ENCODE results near the gene CACNA1F. TPM values are rescaled to one million over a fixed set of nuclear protein-coding genes. Genes with fewer than 3 reads are reported as not detected.
A peak's percentile ranks its signal among the peaks of the same experiment; 100 is the strongest.
"Not testable (repeated sequence)": the region's sequence is repeated elsewhere in the genome, so short reads cannot be mapped to it uniquely, and the experiment has no call there.

The CACNA1F gene
- total RNA-seq, 1 experiment from 2014 or later = not detected

GRCh38 chrX:49175435-49176274 lies 57.5 kb downstream of the CACNA1F start:
- Histone ChIP-seq H3F3A (ENCODE audit: insufficient read depth, low read depth) (no peaks in the 10 kb centered on the region), H3K36me3 (ENCODE audit: low read depth) (no peaks in the 10 kb centered on the region), H3K27ac (no peak overlapping the region), H3K79me2 (ENCODE audit: low read depth) (no peaks in the 10 kb centered on the region), H3K4me1 (replicated peaks; ENCODE audit: insufficient read depth) (no peaks in the 10 kb centered on the region), H3K27me3 (ENCODE audit: insufficient read depth, low read depth) (no peaks in the 10 kb centered on the region), H2AFZ (no peak overlapping the region), H4K20me1 (ENCODE audit: insufficient read depth) (no peaks in the 10 kb centered on the region), H3K9me2 (ENCODE audit: insufficient read depth) (no peaks in the 10 kb centered on the region), H3K4me3 (no peak overlapping the region), H3K9me3 (ENCODE audit: insufficient read depth, low read depth) (no peaks in the 10 kb centered on the region), H3K4me2 (no peak overlapping the region)
- no peak for DNase-seq
- ChIA-PET POLR2A (ENCODE audit: unreplicated experiment) (no interaction called here), CTCF (no interaction called here)
- TF ChIP-seq EZH2 (IDR thresholded peaks at IDR 0.05; ENCODE audit: low read depth) = no peak
- TF ChIP-seq CTCF (conservative IDR thresholded peaks at IDR 0.05) = no peak
- no TSS peak for BruUV-seq (replicated peaks)
- intact Hi-C loops (cut with micrococcal nuclease; ENCODE audit: unreplicated experiment) = no loop called here

- H3K79me2 ChIP-seq (ENCODE audit: low read depth) = no peaks in the 10 kb centered on the region
- H3K4me1 ChIP-seq (replicated peaks; ENCODE audit: insufficient read depth) = no peaks in the 10 kb centered on the region
- no peak overlapping the region for H3K4me2 ChIP-seq
- H3K9me2 ChIP-seq (ENCODE audit: insufficient read depth) = no peaks in the 10 kb centered on the region
- H3K9me3 ChIP-seq (ENCODE audit: insufficient read depth, low read depth) = no peaks in the 10 kb centered on the region
- no peak for DNase-seq
- no peaks in the 10 kb centered on the region for H3K36me3 ChIP-seq (ENCODE audit: low read depth)
- H3K4me3 ChIP-seq = no peak overlapping the region
- no peak overlapping the region for H3K27ac ChIP-seq
- POLR2A ChIA-PET (ENCODE audit: unreplicated experiment) = no interaction called here
- CTCF ChIA-PET = no interaction called here
- BruUV-seq (replicated peaks) = no TSS peak
- intact Hi-C loops (cut with micrococcal nuclease; ENCODE audit: unreplicated experiment) = loop anchor here (5.0 kb wide), 1 partner anchor 52 kb away; the partner anchor contains the start of gene GPKOW
- no peaks in the 10 kb centered on the region for H3K27me3 ChIP-seq (ENCODE audit: insufficient read depth, low read depth)
- H4K20me1 ChIP-seq (ENCODE audit: insufficient read depth) = no peaks in the 10 kb centered on the region
- H3F3A ChIP-seq (ENCODE audit: insufficient read depth, low read depth) = no peaks in the 10 kb centered on the region
- TF ChIP-seq CTCF (conservative IDR thresholded peaks at IDR 0.05) (no peak), EZH2 (IDR thresholded peaks at IDR 0.05; ENCODE audit: low read depth) (no peak)
- no peak overlapping the region for H2AFZ ChIP-seq
Observed at GRCh38 chrX:49174723-49175122, 58.4 kb downstream of the CACNA1F start.

DNA sequence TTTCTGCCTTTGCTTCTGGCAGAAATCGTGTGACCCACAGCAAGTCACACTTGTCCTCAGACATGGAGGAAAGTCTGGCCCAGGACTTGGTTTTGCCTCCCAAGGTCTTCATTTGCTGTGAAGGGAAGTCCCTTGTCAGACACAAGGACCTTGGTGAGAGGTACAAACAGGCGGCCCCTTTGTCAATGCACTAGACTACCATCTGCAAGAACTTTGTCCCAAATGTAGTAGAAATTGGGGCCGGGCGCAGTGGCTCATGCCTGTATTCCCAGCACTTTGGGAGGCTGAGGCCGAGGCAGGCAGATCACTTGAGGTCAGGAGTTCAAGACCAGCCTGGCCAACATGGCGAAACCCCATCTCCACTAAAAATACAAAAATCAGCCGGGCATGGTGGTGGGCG lies 59.6 kb downstream of the CACNA1F start:
- Histone ChIP-seq H3K4me2 (peak overlapping the region; percentile 64), H3K4me3 (peak overlapping the region; percentile 56; the same call in 1 of the 2 replicates)
- POLR2A ChIA-PET (ENCODE audit: unreplicated experiment); H3K36me3 ChIP-seq (ENCODE audit: low read depth); H3K9me3 ChIP-seq (ENCODE audit: insufficient read depth, low read depth); H3K27ac ChIP-seq; H3F3A ChIP-seq (ENCODE audit: insufficient read depth, low read depth); BruUV-seq (replicated peaks); DNase-seq; H3K27me3 ChIP-seq (ENCODE audit: insufficient read depth, low read depth); H3K4me1 ChIP-seq (replicated peaks; ENCODE audit: insufficient read depth); H2AFZ ChIP-seq; CTCF ChIA-PET; H3K9me2 ChIP-seq (ENCODE audit: insufficient read depth); H4K20me1 ChIP-seq (ENCODE audit: insufficient read depth); H3K79me2 ChIP-seq (ENCODE audit: low read depth): not testable (repeated sequence)
- intact Hi-C loops (cut with micrococcal nuclease; ENCODE audit: unreplicated experiment) = loop anchor here (5.0 kb wide), 1 partner anchor 51 kb away; the partner anchor contains the start of gene GPKOW
